GM12874 (cell line): ENCODE measurements around the gene ALG2.

Experiments used
- CTCF ChIP-seq: IDR thresholded peaks from 2 replicates; pipeline ENCODE4 v1.5.1; 2011; ENCODE audit warnings: low read depth, mild to moderate bottlenecking, control low read depth, low read length, moderate library complexity; ENCODE audit not compliant: insufficient read depth

ALG2 gene

DNA sequence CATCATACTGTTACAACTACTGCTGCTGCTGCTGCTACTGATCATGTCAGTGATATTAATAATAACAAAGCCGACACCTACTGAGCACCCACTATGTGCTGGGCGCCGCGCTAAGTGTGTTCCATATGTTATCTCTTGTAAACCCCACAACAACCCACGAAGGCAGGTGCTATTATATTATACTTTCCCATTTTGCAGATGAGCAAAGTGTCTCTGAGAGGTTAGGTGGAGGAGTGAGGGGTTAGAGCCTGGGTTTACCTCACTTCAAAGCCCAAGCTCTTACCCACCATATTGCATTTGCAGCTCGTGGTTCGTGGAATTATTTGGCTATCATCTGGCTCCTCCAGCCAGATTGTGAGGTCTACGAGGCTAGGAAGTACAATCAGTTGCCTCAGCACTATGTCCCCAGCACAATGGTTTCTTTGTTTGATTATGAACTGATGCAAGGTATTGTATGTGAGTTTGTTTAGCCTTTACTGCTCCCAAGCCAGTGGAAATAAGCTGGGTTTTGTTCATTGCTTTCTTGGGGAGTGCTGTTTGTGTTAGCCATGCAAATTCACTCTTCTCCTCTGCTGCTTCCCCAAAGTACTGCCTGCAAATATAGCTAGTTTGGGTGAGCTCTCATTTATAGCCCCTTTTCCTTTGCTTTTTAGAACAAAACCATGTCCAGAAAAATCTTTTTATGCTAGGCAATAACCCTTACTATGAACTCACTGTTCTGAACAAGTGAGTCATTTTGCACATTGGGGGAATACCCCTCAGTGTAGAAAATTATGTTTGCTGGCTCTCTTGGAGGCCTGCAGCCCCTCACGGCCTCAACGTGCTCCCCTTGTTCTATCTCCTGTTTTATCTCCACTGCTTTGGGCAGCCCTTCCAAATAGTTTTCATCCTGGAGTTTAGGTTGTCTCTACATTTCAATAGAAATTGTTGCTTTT, 47.9 kb downstream of the ALG2 start:
- TF ChIP-seq CTCF: no peak

GRCh38 chr9:99172124-99173091, 49.3 kb downstream of the ALG2 start:
- TF ChIP-seq CTCF: no peak

- TF ChIP-seq CTCF: no peak
These were observed 50.3 kb downstream of the ALG2 start for GRCh38 chr9:99171225-99172123.

GRCh38 chr9:99169982-99170761, 51.6 kb downstream of the ALG2 start:
- TF ChIP-seq CTCF: no peak

- no peak for TF ChIP-seq CTCF
These were observed 52.7 kb downstream of the ALG2 start for GRCh38 chr9:99169086-99169485.

DNA sequence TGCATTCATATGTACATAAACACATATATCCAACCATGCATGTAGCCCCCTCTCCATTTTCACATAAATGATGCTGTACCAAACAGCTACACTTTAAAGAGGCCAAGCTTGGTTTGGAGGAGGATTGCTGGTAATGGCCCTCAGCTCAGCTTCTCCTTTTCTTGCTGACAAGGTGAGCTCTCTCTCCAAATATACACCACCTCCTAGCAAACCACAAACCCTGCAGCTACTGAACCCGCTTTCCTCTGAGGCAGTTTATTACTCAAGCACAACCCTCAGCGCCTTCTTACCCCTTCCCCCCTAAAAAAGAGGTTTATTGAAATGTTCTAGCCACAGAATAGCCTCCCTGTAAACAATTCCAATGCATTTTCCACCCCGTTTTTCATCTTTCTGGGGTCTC, 54.0 kb downstream of the ALG2 start:
- no peak for TF ChIP-seq CTCF
